ENCODE measurements around the gene SLC9A3.
"Not testable (repeated sequence)": the region's sequence is repeated elsewhere in the genome, so short reads cannot be mapped to it uniquely, and the experiment has no call there.

Gene SLC9A3

GRCh38 chr5:507986-508575 is 16.2 kb downstream of the SLC9A3 start:
- H3K79me1 ChIP-seq (ENCODE audit: low read length); H3K27ac ChIP-seq (ENCODE audit: low read depth, low read length); H3K56ac ChIP-seq (ENCODE audit: low read length); H2BK15ac ChIP-seq (replicated peaks; ENCODE audit: low read depth); H2BK120ac ChIP-seq (ENCODE audit: low read depth, low read length); H3K36me3 ChIP-seq (ENCODE audit: control insufficient read depth, insufficient read depth, low read length); H4K5ac ChIP-seq (ENCODE audit: low read length); H3K4ac ChIP-seq (ENCODE audit: low read depth, low read length); H3K9ac ChIP-seq (ENCODE audit: low read length); H3K4me2 ChIP-seq (ENCODE audit: low read length); H3K23ac ChIP-seq (ENCODE audit: low read length); H3K79me2 ChIP-seq (ENCODE audit: control insufficient read depth, insufficient read depth, low read length); H2AK5ac ChIP-seq (ENCODE audit: low read length); H4K8ac ChIP-seq (ENCODE audit: low read depth, low read length); H3K4me3 ChIP-seq (ENCODE audit: low read length); H3K18ac ChIP-seq (ENCODE audit: low read length); H2BK5ac ChIP-seq (ENCODE audit: low read length); H3K4me1 ChIP-seq (ENCODE audit: control insufficient read depth, low read depth, low read length); DNase-seq: not testable (repeated sequence)
- peaks cover 16% of the 10 kb centered on the region for H3K27me3 ChIP-seq (ENCODE audit: insufficient read depth, low read length, poor library complexity)
- WGBS (ENCODE audit: extremely low coverage, insufficient coverage, low lambda C conversion rate) = no CpG with 5 or more reads among the region's 42 CpGs

GRCh38 chr5:505951-506525 is 18.2 kb downstream of the SLC9A3 start:
- Histone ChIP-seq H3K4me1 (ENCODE audit: control insufficient read depth, low read depth, low read length) (no peaks in the 10 kb centered on the region), H4K5ac (ENCODE audit: low read length) (no peak overlapping the region), H2BK120ac (ENCODE audit: low read depth, low read length) (no peak overlapping the region), H2AK5ac (ENCODE audit: low read length) (no peak overlapping the region), H4K8ac (ENCODE audit: low read depth, low read length) (no peak overlapping the region), H3K18ac (ENCODE audit: low read length) (no peak overlapping the region), H3K4me3 (ENCODE audit: low read length) (no peak overlapping the region), H3K79me2 (ENCODE audit: control insufficient read depth, insufficient read depth, low read length) (no peaks in the 10 kb centered on the region), H2BK5ac (ENCODE audit: low read length) (no peak overlapping the region), H3K23ac (ENCODE audit: low read length) (no peak overlapping the region), H2BK15ac (replicated peaks; ENCODE audit: low read depth) (no peak overlapping the region), H3K4me2 (ENCODE audit: low read length) (no peak overlapping the region), H3K4ac (ENCODE audit: low read depth, low read length) (no peak overlapping the region), H3K27ac (ENCODE audit: low read depth, low read length) (no peak overlapping the region), H3K79me1 (ENCODE audit: low read length) (no peaks in the 10 kb centered on the region), H3K36me3 (ENCODE audit: control insufficient read depth, insufficient read depth, low read length) (no peaks in the 10 kb centered on the region), H3K27me3 (ENCODE audit: insufficient read depth, low read length, poor library complexity) (peaks cover 16% of the 10 kb centered on the region), H3K9ac (ENCODE audit: low read length) (no peak overlapping the region), H3K56ac (ENCODE audit: low read length) (no peak overlapping the region)
- no CpG with 5 or more reads among the region's 30 CpGs for WGBS (ENCODE audit: extremely low coverage, insufficient coverage, low lambda C conversion rate)
- DNase-seq = no peak

- Histone ChIP-seq H3K79me2 (ENCODE audit: control insufficient read depth, insufficient read depth, low read length) (no peaks in the 10 kb centered on the region), H3K27ac (ENCODE audit: low read depth, low read length) (no peak overlapping the region), H3K56ac (ENCODE audit: low read length) (no peak overlapping the region), H3K27me3 (ENCODE audit: insufficient read depth, low read length, poor library complexity) (peaks cover 16% of the 10 kb centered on the region), H2AK5ac (ENCODE audit: low read length) (no peak overlapping the region), H3K4me2 (ENCODE audit: low read length) (no peak overlapping the region), H3K4me1 (ENCODE audit: control insufficient read depth, low read depth, low read length) (no peaks in the 10 kb centered on the region), H2BK120ac (ENCODE audit: low read depth, low read length) (no peak overlapping the region), H3K79me1 (ENCODE audit: low read length) (no peaks in the 10 kb centered on the region), H3K23ac (ENCODE audit: low read length) (no peak overlapping the region), H3K9ac (ENCODE audit: low read length) (no peak overlapping the region), H3K4me3 (ENCODE audit: low read length) (no peak overlapping the region), H4K5ac (ENCODE audit: low read length) (no peak overlapping the region), H3K4ac (ENCODE audit: low read depth, low read length) (no peak overlapping the region), H3K36me3 (ENCODE audit: control insufficient read depth, insufficient read depth, low read length) (no peaks in the 10 kb centered on the region), H2BK5ac (ENCODE audit: low read length) (no peak overlapping the region), H3K18ac (ENCODE audit: low read length) (no peak overlapping the region), H2BK15ac (replicated peaks; ENCODE audit: low read depth) (no peak overlapping the region), H4K8ac (ENCODE audit: low read depth, low read length) (no peak overlapping the region)
- WGBS (ENCODE audit: extremely low coverage, insufficient coverage, low lambda C conversion rate) = no CpG with 5 or more reads among the region's 33 CpGs
- no peak for DNase-seq
These were observed 19.7 kb downstream of the SLC9A3 start for GRCh38 chr5:504326-505154.

- Histone ChIP-seq H3K56ac (ENCODE audit: low read length) (no peak overlapping the region), H4K5ac (ENCODE audit: low read length) (no peak overlapping the region), H3K9ac (ENCODE audit: low read length) (no peak overlapping the region), H3K4ac (ENCODE audit: low read depth, low read length) (no peak overlapping the region), H3K36me3 (ENCODE audit: control insufficient read depth, insufficient read depth, low read length) (no peaks in the 10 kb centered on the region), H3K23ac (ENCODE audit: low read length) (peak overlapping the region; percentile 66), H3K4me1 (ENCODE audit: control insufficient read depth, low read depth, low read length) (no peaks in the 10 kb centered on the region), H2BK120ac (ENCODE audit: low read depth, low read length) (no peak overlapping the region), H2AK5ac (ENCODE audit: low read length) (no peak overlapping the region), H3K4me3 (ENCODE audit: low read length) (no peak overlapping the region), H3K79me1 (ENCODE audit: low read length) (no peaks in the 10 kb centered on the region), H2BK5ac (ENCODE audit: low read length) (no peak overlapping the region), H3K4me2 (ENCODE audit: low read length) (no peak overlapping the region), H3K27ac (ENCODE audit: low read depth, low read length) (no peak overlapping the region), H3K79me2 (ENCODE audit: control insufficient read depth, insufficient read depth, low read length) (no peaks in the 10 kb centered on the region), H4K8ac (ENCODE audit: low read depth, low read length) (no peak overlapping the region), H3K18ac (ENCODE audit: low read length) (no peak overlapping the region), H3K27me3 (ENCODE audit: insufficient read depth, low read length, poor library complexity) (peaks cover 16% of the 10 kb centered on the region), H2BK15ac (replicated peaks; ENCODE audit: low read depth) (no peak overlapping the region)
- peak; percentile 53 for DNase-seq
- no CpG with 5 or more reads among the region's 36 CpGs for WGBS (ENCODE audit: extremely low coverage, insufficient coverage, low lambda C conversion rate)
These were observed 21.7 kb downstream of the SLC9A3 start for GRCh38 chr5:502325-503079.

- Histone ChIP-seq H3K79me2 (ENCODE audit: control insufficient read depth, insufficient read depth, low read length) (no peaks in the 10 kb centered on the region), H3K18ac (ENCODE audit: low read length) (no peak overlapping the region), H4K5ac (ENCODE audit: low read length) (no peak overlapping the region), H3K79me1 (ENCODE audit: low read length) (no peaks in the 10 kb centered on the region), H2AK5ac (ENCODE audit: low read length) (no peak overlapping the region), H3K27ac (ENCODE audit: low read depth, low read length) (no peak overlapping the region), H3K4me2 (ENCODE audit: low read length) (no peak overlapping the region), H3K23ac (ENCODE audit: low read length) (no peak overlapping the region), H3K4ac (ENCODE audit: low read depth, low read length) (no peak overlapping the region), H3K4me3 (ENCODE audit: low read length) (no peak overlapping the region), H2BK120ac (ENCODE audit: low read depth, low read length) (no peak overlapping the region), H3K56ac (ENCODE audit: low read length) (peak overlapping the region; percentile 15), H3K9ac (ENCODE audit: low read length) (no peak overlapping the region), H2BK5ac (ENCODE audit: low read length) (no peak overlapping the region), H3K27me3 (ENCODE audit: insufficient read depth, low read length, poor library complexity) (peaks cover 21% of the 10 kb centered on the region), H3K4me1 (ENCODE audit: control insufficient read depth, low read depth, low read length) (no peaks in the 10 kb centered on the region), H3K36me3 (ENCODE audit: control insufficient read depth, insufficient read depth, low read length) (no peaks in the 10 kb centered on the region), H4K8ac (ENCODE audit: low read depth, low read length) (no peak overlapping the region), H2BK15ac (replicated peaks; ENCODE audit: low read depth) (no peak overlapping the region)
- DNase-seq = no peak
- no CpG with 5 or more reads among the region's 23 CpGs for WGBS (ENCODE audit: extremely low coverage, insufficient coverage, low lambda C conversion rate)
These were observed 22.4 kb downstream of the SLC9A3 start for GRCh38 chr5:501831-502184.
